DMS 273 (cell line): Measurements from ENCODE around the gene OR2Z1.
"Not testable (repeated sequence)": the region's sequence is repeated elsewhere in the genome, so short reads cannot be mapped to it uniquely, and the experiment has no call there.

Experiments
- DNase-seq: peaks from one replicate; lab custom pipeline; 2025; ENCODE audit not compliant: unreplicated experiment; lab: John Stamatoyannopoulos, UW

The OR2Z1 gene

GRCh38 chr19:8700956-8701355, 20.5 kb upstream of the OR2Z1 start:
- DNase-seq = no peak

DNA sequence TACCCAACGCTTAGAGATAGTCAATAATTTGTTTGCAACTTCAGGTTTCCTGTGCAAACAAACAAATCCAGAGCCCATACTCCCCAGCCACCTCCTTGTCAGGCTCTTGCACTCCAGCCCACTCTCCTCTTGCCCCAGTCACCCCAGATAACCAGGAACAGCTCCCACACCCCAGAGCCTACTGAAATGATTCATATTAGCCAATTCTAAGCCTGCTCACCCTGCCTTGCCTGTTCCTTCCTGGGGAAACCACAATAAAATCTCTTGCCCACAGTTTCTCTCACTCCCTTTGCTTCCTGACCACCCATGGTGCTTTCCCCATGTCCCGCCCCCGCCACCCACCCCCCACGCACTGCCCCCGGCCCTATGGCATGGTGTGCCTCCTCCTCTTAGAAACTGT, 19.1 kb upstream of the OR2Z1 start:
- DNase-seq = no peak

- DNase-seq = no peak
Measured at GRCh38 chr19:8703223-8703622, 18.2 kb upstream of the OR2Z1 start.

DNA sequence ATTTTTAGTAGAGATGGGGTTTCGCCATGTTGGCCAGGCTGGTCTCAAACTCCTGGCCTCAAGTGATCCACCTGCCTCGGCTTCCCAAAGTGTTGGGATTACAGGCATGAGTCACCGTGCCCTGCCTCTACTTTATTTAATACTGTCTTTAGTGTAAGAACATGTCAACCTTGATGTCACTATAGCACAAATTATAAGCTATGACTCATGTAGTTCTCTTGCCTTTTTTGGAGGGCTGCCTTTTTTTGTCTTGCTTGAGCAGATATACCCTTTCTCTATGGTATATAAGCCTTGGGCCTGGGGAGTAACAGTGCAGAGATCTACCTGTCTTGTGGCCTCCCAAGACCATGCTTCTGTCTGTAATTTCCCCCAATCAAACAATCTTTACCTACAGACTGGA, 16.1 kb upstream of the OR2Z1 start:
- not testable (repeated sequence) for DNase-seq

GRCh38 chr19:8705742-8706141, 15.7 kb upstream of the OR2Z1 start:
- DNase-seq = no peak

DNA sequence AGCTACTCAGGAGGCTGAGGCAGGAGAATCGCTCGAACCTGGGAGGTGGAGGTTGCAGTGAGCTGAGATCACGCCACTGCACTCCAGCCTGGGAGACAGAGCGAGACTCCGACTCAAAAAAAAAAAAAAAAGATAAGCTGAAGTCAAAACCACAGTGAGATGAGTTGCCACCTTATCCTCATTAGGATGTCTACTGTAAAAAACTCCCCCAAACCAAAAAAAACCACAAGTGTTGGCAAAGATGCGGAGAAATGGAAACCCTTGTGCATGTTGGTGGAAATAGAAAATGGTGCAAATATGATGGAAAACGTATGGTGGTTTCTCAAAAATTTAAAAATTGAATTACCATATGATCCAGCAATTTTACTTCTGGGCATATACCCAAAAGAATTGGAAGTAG, 11.1 kb upstream of the OR2Z1 start:
- not testable (repeated sequence) for DNase-seq

- no peak for DNase-seq
Measured at GRCh38 chr19:8722032-8722431, 598 bp downstream of the OR2Z1 start.

DNA sequence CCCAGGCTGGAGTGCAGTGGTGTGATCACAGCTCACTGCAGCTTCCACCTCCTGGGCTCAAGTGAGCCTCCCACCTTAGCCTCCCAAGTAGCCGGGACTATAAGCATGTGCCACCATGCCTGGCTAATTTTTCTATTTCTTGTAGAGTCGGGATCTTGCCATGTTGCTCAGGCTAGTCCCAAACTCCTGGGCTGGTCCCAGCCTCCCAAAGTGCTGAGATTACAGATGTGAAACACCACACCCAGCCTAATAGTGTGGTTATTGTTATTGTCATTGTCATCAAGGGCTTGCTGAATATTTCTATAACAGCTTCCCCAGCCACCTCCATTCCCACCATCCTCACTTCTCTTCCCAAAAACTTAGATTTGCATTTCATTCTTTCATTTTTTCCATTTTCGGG, 2.8 kb downstream of the OR2Z1 start:
- DNase-seq = no peak

GRCh38 chr19:8731428-8732169, 10.2 kb downstream of the OR2Z1 start:
- no peak for DNase-seq

- no peak for DNase-seq
Measured at GRCh38 chr19:8738377-8738776, 16.9 kb downstream of the OR2Z1 start.

- DNase-seq = not testable (repeated sequence)
Measured at GRCh38 chr19:8739291-8740065, 18.0 kb downstream of the OR2Z1 start.

- not testable (repeated sequence) for DNase-seq
Measured at GRCh38 chr19:8767257-8767656, 45.8 kb downstream of the OR2Z1 start.

DNA sequence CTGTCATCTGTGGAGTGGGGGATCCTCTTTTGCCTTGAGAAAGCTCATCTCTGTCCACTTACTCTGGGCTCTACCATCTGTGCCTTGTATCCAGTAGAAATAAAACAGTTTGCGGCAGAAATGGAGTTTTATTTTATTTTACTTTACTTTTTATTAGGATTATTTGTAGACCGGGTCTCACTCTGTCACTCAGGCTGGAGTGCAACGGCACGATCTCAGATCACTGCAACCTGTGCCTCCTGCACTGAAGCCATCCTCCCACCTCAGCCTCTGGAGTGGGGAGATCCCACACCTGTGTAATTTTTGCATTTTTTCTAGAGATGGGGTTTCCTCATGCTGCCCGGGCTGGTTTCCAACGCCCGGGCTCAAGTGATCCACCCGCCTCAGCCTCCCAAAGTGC, 47.8 kb downstream of the OR2Z1 start:
- not testable (repeated sequence) for DNase-seq

- DNase-seq = not testable (repeated sequence)
Measured at GRCh38 chr19:8773587-8773986, 52.2 kb downstream of the OR2Z1 start.
